GM21360 (cell line): ENCODE results near the gene DPP3.
"Not testable (repeated sequence)": the region's sequence is repeated elsewhere in the genome, so short reads cannot be mapped to it uniquely, and the experiment has no call there.

Experiments used
- ATAC-seq: cut with Tn5 transposase; IDR thresholded peaks from one replicate; pipeline ENCODE4 v1.9.1; 2021; ENCODE audit warnings: mild to moderate bottlenecking, moderate library complexity; ENCODE audit not compliant: unreplicated experiment

Gene DPP3

GRCh38 chr11:66529069-66529468 is 48.8 kb downstream of the DPP3 start:
- ATAC-seq: no peak

- ATAC-seq: no peak
These were observed 49.4 kb downstream of the DPP3 start for GRCh38 chr11:66529655-66530054.

- no peak for ATAC-seq
These were observed 50.9 kb downstream of the DPP3 start for GRCh38 chr11:66530927-66531709.

- ATAC-seq: no peak
These were observed 51.6 kb downstream of the DPP3 start for GRCh38 chr11:66531841-66532240.

- ATAC-seq: no peak
These were observed 52.5 kb downstream of the DPP3 start for GRCh38 chr11:66532784-66533183.

GRCh38 chr11:66539170-66539869 is 59.1 kb downstream of the DPP3 start:
- no peak for ATAC-seq

GRCh38 chr11:66539870-66540213 is 59.6 kb downstream of the DPP3 start:
- ATAC-seq: no peak

- ATAC-seq: not testable (repeated sequence)
These were observed 60.4 kb downstream of the DPP3 start for GRCh38 chr11:66540598-66540997.

- no peak for ATAC-seq
These were observed 61.7 kb downstream of the DPP3 start for GRCh38 chr11:66541892-66542291.

GRCh38 chr11:66542362-66542761 is 62.1 kb downstream of the DPP3 start:
- no peak for ATAC-seq

- no peak for ATAC-seq
These were observed 63.3 kb downstream of the DPP3 start for GRCh38 chr11:66543263-66544107.

GRCh38 chr11:66544952-66545351 is 64.7 kb downstream of the DPP3 start:
- not testable (repeated sequence) for ATAC-seq

GRCh38 chr11:66545701-66546367 is 65.6 kb downstream of the DPP3 start, which contains the start of gene ZDHHC24:
Gene ZDHHC24 (minus strand): TSS chr11:66546048. CDS start chr11:66546003, 45 bp downstream.
- ATAC-seq: peak; percentile 70

- ATAC-seq: no peak
These were observed 66.2 kb downstream of the DPP3 start, which contains the start of gene ACTN3 for GRCh38 chr11:66546368-66546965. Gene ACTN3 (plus strand): TSS chr11:66546903. CDS start chr11:66546938, 35 bp downstream.

- no peak for ATAC-seq
These were observed 66.9 kb downstream of the DPP3 start for GRCh38 chr11:66546966-66547661.

- no peak for ATAC-seq
These were observed 67.4 kb downstream of the DPP3 start for GRCh38 chr11:66547662-66548009.

- no peak for ATAC-seq
These were observed 67.8 kb downstream of the DPP3 start for GRCh38 chr11:66548041-66548440.

- no peak for ATAC-seq
These were observed 68.8 kb downstream of the DPP3 start for GRCh38 chr11:66548774-66549630.

- ATAC-seq: no peak
These were observed 69.5 kb downstream of the DPP3 start for GRCh38 chr11:66549696-66550095.
